GM19238 (cell line): ENCODE measurements around the gene BFSP1.

Experiments used
- DNase-seq: peaks from one replicate; pipeline ENCODE4 v3.0.0; 2011; ENCODE audit warnings: low spot score; ENCODE audit not compliant: insufficient read length

Gene BFSP1

GRCh38 chr20:17530716-17531664 lies at the start of gene BFSP1:
Gene BFSP1, minus strand, starts transcription at chr20:17531379. Its CDS starts 50 bp downstream, at chr20:17531329.
- DNase-seq: no peak

GRCh38 chr20:17580895-17581294 lies 49.7 kb upstream of the BFSP1 start:
- DNase-seq: no peak

GRCh38 chr20:17579369-17580039 lies 48.3 kb upstream of the BFSP1 start:
- DNase-seq: no peak

GRCh38 chr20:17576215-17576614 lies 45.0 kb upstream of the BFSP1 start:
- no peak for DNase-seq

GRCh38 chr20:17573463-17573862 lies 42.3 kb upstream of the BFSP1 start:
- DNase-seq: no peak

- DNase-seq: no peak
Observed at GRCh38 chr20:17572034-17572638, 41.0 kb upstream of the BFSP1 start.

GRCh38 chr20:17571153-17571527 lies 40.0 kb upstream of the BFSP1 start:
- no peak for DNase-seq

- peak; percentile 21 for DNase-seq
Observed at GRCh38 chr20:17570347-17571152, 39.4 kb upstream of the BFSP1 start.

GRCh38 chr20:17569616-17570346 lies 38.6 kb upstream of the BFSP1 start, which contains the start of gene DSTN:
Gene DSTN, plus strand, starts transcription at chr20:17570075. Its CDS starts 134 bp downstream, at chr20:17570209.
- DNase-seq: peak; percentile 84

GRCh38 chr20:17568972-17569521 lies 37.9 kb upstream of the BFSP1 start:
- no peak for DNase-seq

GRCh38 chr20:17568045-17568788 lies 37.0 kb upstream of the BFSP1 start:
- no peak for DNase-seq

GRCh38 chr20:17566345-17566744 lies 35.2 kb upstream of the BFSP1 start:
- no peak for DNase-seq

GRCh38 chr20:17565169-17565845 lies 34.1 kb upstream of the BFSP1 start:
- DNase-seq: no peak

GRCh38 chr20:17562804-17563305 lies 31.7 kb upstream of the BFSP1 start:
- no peak for DNase-seq

GRCh38 chr20:17560344-17561074 lies 29.3 kb upstream of the BFSP1 start:
- DNase-seq: no peak

GRCh38 chr20:17559338-17559737 lies 28.2 kb upstream of the BFSP1 start:
- no peak for DNase-seq

- DNase-seq: no peak
Observed at GRCh38 chr20:17558941-17559304, 27.7 kb upstream of the BFSP1 start.
